K562 (cell line): ENCODE measurements around the gene OPCML.

ENCODE experiments used
- CEBPB ChIP-seq: fragments of 450-650 bp; IDR thresholded peaks from 2 replicates; pipeline ENCODE4 v1.6.1; 2016; ENCODE audit warnings: missing genetic modification characterization, missing compliant biosample characterization
- CHD2 ChIP-seq: IDR thresholded peaks from 2 replicates; pipeline ENCODE4 v1.6.1; 2011; ENCODE audit warnings: low read depth, low read length
- CTCF ChIP-seq, 3 experiments: IDR thresholded peaks in 2 of 3; conservative IDR thresholded peaks in 1 of 3; 2 replicates each; pipeline ENCODE4 v1.5.1; 2011 to 2012; ENCODE audit warnings: low read length in 3 of 3, mild to moderate bottlenecking in 3 of 3, control low read depth in 2 of 3, improper control_type of control experiment in 1 of 3, inconsistent platforms in 1 of 3, low read depth in 1 of 3, mixed read lengths in 1 of 3, moderate library complexity in 1 of 3; ENCODE audit not compliant: insufficient read depth in 2 of 3
- NCOA2 ChIP-seq, 2 experiments: fragments of 450-650 bp; IDR thresholded peaks; 2 replicates each; pipeline ENCODE4 v1.6.1; 2018; ENCODE audit warnings: mild to moderate bottlenecking in 2 of 2, moderate library complexity in 1 of 2; ENCODE audit not compliant: partially characterized antibody in 2 of 2
- NFIC ChIP-seq: fragments of 450-650 bp; IDR thresholded peaks from 2 replicates; pipeline ENCODE4 v1.6.1; 2017; ENCODE audit warnings: mild to moderate bottlenecking, inconsistent platforms
- PHB2 ChIP-seq: fragments of 450-650 bp; IDR thresholded peaks from 2 replicates; pipeline ENCODE4 v1.6.1; 2017; ENCODE audit warnings: low read depth
- POLR2A ChIP-seq: fragments of 450-650 bp; conservative IDR thresholded peaks from 2 replicates; pipeline ENCODE4 v1.6.1; 2016
- SMC3 ChIP-seq: conservative IDR thresholded peaks from 2 replicates; pipeline ENCODE4 v1.6.1; 2011; ENCODE audit warnings: low read depth, low read length, improper control_type of control experiment; ENCODE audit not compliant: insufficient read depth
- TF ChIP-seq, protein P1 (sequence below): fragments of 450-650 bp; formaldehyde crosslinking; IDR thresholded peaks from 2 replicates; pipeline ENCODE4 v1.4.0; 2020; ENCODE audit warnings: mild to moderate bottlenecking, mixed read lengths
- TF ChIP-seq, protein P2 (sequence below), 2 experiments: fragments of 450-650 bp in 1 of 2; sonication (generic) in 1 of 2; formaldehyde crosslinking; conservative IDR thresholded peaks; 2 replicates each; pipeline versions ENCODE4 v1.4.0 to v1.8.1; 2020 to 2022; ENCODE audit warnings: mild to moderate bottlenecking in 1 of 2, missing genetic modification reagents in 1 of 2
- TF ChIP-seq, protein P3 (sequence below): sonication (generic); formaldehyde crosslinking; IDR thresholded peaks from 2 replicates; pipeline ENCODE4 v1.8.1; 2023; ENCODE audit warnings: mild to moderate bottlenecking, missing genetic modification reagents, moderate library complexity

GRCh38 chr11:132626446-132626845 lies 905.9 kb downstream of the OPCML start:
- TF ChIP-seq POLR2A (no peak), NFIC (no peak), SMC3 (no peak), CTCF (IDR thresholded peaks at IDR 0.05 in 2 of 3, conservative IDR thresholded peaks at IDR 0.05 in 1 of 3; ENCODE audit: insufficient read depth in 2 of 3, low read depth in 1 of 3, low read length in 3 of 3) (no peak), NCOA2 (IDR thresholded peaks at IDR 0.05; ENCODE audit: partially characterized antibody in 2 of 2) (no peak), CHD2 (no peak), CEBPB (tag) (no peak), PHB2 (no peak)
- TF ChIP-seq, protein P1, sequence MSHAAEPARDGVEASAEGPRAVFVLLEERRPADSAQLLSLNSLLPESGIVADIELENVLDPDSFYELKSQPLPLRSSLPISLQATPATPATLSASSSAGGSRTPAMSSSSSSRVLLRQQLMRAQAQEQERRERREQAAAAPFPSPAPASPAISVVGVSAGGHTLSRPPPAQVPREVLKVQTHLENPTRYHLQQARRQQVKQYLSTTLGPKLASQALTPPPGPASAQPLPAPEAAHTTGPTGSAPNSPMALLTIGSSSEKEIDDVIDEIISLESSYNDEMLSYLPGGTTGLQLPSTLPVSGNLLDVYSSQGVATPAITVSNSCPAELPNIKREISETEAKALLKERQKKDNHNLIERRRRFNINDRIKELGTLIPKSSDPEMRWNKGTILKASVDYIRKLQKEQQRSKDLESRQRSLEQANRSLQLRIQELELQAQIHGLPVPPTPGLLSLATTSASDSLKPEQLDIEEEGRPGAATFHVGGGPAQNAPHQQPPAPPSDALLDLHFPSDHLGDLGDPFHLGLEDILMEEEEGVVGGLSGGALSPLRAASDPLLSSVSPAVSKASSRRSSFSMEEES, result no peak
- TF ChIP-seq, protein P2, sequence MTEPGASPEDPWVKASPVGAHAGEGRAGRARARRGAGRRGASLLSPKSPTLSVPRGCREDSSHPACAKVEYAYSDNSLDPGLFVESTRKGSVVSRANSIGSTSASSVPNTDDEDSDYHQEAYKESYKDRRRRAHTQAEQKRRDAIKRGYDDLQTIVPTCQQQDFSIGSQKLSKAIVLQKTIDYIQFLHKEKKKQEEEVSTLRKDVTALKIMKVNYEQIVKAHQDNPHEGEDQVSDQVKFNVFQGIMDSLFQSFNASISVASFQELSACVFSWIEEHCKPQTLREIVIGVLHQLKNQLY (CRISPR knock-in tag; conservative IDR thresholded peaks at IDR 0.05), result no peak
- TF ChIP-seq, protein P3, sequence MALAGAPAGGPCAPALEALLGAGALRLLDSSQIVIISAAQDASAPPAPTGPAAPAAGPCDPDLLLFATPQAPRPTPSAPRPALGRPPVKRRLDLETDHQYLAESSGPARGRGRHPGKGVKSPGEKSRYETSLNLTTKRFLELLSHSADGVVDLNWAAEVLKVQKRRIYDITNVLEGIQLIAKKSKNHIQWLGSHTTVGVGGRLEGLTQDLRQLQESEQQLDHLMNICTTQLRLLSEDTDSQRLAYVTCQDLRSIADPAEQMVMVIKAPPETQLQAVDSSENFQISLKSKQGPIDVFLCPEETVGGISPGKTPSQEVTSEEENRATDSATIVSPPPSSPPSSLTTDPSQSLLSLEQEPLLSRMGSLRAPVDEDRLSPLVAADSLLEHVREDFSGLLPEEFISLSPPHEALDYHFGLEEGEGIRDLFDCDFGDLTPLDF (CRISPR knock-in tag), result no peak
